Amniotic stem cell (primary cell): ENCODE results near the gene VRK1.

Source experiments
- DNase-seq: peaks from one replicate; lab custom pipeline; 2025; lab: John Stamatoyannopoulos, UW

VRK1 gene

DNA sequence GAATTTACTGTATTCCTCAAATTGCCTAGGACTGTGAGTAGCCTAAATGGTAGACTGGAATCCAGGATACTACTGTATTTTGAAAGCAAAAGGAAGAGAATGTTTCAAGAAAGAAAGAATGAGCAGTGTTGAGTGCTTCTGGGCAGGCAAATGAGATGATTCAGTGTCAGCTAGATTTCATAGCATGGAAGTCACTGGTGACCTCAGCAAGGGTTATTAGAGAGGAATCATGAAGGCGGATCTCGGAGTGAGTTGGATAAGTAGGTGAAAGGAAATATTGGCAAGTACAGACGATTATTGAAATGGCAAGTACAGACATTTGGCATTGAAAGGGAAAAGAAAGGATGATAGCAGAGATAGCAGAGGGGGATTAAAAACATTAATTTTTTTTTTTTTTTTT lies 27.1 kb downstream of the VRK1 start:
- DNase-seq = no peak

DNA sequence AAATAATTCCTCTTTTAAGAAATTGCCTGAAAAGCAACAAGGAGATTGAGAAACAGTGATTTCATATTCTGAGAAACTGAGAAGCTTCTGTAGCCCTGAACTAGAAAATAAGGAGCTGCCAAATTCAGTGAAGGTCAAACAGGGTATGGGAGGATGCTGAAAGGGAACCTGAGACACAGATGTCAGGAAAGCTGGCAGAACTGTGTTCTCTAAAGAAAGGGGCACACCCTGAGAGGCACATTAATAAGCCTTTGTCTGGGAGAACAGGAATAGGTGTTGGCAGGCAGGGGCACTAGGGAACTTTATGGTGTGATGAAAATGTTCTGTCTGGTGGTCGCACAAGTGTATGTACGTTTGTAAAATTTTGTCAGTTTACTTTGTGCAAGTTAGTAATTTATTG lies 29.6 kb downstream of the VRK1 start:
- DNase-seq = no peak

DNA sequence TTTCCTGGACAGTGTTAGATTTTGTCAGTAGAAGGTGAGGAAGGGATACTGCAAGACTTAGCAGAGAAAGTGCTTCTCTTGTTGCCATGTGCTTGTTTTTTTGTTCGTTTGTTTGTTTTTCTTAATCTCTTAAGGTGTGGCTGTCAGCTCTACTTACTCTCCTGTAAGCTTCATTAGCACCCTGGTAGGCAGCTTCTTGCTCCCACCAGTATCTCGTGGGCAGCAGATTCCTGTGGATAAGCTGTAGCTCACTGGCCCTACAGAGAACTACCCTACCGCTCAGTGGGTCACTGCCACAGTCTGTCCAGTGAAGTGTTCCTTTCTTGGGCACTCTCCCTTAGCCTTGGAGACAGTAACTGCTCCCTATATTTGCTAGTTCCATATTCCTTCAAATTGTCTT lies 30.1 kb downstream of the VRK1 start:
- DNase-seq = no peak

DNA sequence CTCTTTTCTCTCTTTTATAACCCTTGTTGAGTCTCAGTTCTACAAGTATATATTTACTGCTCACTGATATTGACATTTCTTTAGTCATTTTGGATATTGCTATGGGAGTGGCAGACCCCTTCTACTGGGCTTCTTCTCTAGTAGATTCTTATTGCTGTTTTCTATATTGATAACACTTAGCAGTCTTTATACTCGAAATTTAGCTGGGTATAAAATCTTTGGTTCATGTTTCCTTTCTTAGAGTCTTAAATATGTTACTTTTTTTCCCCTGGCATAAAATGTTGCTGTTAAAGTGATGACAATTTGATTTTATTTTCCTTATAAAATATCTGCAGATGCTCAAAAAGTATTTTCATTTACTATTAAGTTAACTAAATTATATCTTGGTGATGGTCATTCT lies 32.6 kb downstream of the VRK1 start:
- no peak for DNase-seq

DNA sequence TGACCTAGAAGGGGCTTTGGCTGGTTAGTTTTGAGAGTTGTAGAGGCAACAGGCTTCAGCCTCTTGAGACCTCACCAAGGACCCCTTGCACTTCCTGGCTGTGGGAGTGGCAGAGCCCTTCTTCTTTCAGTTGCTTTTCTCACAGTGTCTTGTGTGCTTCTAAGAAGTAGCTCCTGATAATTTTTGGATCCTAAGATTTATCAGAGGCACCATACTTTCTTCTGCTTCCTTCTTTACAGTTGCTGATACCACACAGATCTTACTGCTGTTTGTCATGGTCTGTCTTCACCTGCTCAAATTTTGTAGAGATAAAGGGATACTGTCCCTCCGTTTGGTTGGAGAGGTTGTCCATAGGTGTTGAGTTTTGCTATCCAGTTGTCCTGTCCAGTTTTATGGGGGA lies 33.8 kb downstream of the VRK1 start:
- no peak for DNase-seq

DNA sequence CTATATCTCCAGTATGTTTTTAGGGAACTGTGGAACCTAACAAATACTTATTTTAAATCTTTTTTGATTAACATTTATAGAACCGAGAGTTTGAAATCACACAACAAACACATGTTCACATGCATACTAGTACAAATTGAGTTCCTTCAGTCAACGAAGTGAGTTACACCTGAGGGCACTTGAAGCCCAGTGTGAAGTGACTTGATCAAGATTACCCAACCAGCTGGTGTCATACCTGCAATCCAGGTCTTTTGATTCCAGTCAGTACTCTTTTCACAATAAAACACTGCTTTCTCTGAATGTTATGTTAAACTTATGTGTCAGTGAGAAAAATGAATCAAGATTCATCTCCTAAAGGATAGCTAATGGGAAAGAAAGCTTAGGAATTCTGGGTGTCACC lies 35.2 kb downstream of the VRK1 start:
- DNase-seq = no peak

DNA sequence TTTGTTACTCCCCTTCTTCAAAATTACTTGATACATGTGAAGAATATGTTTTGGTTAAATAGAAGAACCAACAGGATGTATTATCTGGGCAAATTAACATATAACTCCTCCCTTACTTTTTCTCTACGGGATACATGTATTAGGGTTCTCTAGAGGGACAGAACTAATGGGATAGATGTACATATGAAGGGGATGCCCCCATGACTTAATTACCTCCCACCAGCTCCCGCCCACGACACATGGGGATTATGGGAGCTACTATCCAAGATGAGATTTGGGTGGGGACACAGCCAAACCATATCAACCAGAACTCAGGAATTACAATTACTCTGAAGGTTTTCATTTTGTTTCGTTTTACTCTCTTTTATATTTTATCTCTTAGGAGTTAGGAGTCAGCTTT lies 41.3 kb downstream of the VRK1 start:
- DNase-seq = no peak

DNA sequence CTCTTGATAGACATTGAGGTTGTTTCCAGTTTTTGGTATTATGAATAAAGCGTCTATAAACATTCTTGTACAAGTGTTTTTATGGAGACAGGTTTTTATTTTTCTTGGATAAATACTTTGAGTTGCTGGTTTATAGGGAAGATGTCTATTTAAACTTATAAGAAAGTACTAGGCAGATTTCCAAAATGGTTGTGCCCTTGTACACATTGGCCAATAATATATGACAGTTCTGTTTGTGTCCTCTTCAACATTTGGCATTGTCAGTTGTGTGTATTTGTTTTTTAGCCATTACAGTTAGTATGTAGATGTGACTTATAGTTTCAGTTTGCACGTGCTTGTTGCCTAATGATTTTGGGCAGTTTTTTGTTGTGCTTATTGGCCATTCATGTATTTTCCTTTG lies 42.1 kb downstream of the VRK1 start:
- no peak for DNase-seq

DNA sequence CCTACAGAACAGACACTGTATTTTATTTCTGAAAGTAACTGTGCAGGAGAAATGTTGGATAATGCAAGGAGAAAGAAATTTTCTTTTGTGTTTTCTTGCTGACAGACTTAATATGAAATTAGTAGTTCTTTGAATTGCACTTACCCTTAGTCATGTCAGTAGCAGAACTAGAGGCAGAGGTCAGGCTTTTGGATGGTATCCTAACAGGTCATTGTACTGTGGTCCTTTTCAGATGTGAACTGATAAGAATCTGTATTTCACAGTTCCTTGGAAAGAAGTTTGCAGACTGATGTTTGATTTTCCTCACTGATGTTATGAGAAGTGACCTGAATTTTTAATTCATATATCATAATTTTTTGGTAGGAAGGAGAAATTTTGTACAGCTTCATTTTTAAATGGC lies 46.0 kb downstream of the VRK1 start:
- no peak for DNase-seq

DNA sequence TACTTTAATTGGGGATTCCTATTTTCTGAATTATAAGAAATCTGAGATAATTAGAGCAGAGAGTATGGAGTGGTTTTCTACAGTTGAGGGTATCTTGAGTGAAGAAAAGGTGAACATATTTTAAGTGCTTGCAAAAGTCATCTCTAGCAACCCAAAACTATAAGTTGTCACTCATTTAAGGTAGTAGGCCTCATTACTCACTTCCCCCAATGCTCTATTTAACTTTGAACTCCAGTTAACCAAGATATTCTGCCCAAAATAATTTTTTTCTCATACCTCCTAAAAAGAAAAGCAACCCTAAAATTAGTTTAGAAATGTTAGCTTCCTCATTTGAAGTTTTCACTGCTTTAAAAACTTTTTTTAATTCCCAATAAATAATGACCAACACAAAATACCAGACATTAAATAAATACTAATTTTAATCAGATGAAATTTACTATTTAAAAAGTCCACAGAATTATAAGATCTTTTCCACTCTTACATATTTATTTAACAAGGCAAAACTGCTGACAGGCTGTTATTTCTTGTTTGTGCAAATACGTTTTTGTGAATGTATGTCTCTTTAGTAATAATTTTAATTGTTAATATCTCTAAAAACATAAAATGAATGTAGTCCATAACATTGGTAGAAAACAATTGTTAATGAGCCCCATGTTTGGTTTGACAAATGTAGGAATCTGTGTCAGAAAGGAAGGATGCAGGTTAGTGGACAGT lies 47.8 kb downstream of the VRK1 start:
- DNase-seq = no peak

DNA sequence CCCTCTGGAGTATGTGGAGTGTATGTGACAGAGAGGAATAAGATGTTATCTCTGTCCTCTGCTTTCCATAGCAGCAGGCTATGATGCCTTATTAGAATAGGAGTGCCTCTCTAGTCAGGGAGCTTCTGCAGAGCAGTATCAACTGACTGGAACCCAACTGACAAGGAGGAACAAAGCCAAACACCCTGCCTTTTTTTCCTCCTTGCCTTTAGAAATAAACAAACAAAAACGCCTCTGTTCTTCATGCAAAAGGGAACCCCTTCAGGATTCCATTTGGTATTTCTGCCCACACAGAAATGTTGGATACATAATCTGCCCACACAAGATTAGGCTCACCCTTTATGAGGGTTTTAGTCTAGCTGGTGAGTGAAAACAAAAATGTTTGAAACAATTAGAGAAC lies 50.3 kb downstream of the VRK1 start:
- DNase-seq = no peak

DNA sequence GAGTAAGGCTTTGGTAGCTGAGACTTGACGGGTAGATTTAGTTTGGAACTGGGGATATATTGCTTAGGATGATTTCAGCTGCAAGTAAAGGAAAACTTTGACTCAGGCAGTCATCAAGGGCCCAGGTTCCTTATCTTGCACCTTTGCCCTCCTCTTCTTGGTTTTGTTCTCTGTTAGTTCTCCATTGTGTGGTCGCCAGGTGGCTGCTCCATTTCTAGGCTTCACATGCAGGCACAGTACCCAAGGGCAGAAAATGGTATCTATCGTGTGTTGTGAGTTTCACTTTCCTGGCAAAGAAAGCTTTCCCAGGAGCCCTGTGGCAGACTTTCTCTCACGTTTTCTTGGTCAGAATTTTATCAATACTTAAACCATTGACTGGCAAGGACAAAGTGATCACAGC lies 50.8 kb downstream of the VRK1 start:
- DNase-seq = no peak

DNA sequence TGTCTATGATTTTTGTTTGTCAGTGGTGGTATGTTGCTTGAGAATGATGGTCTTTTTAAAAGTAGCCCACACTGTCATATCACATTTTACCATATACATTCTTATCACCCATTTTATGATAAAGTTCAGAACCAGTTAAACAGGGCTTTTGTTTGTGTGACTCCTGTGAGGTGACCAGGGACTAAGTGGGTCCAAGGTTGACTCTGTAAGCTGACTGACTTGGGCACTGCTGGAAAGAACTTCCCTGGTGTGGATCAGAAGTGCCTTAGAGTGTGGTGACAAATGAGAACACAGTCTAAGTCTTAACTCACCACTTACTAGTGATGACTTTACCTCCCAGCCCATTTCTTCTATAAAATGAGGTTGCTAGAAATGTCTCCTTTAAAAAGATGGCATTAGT lies 52.6 kb downstream of the VRK1 start:
- DNase-seq = no peak

DNA sequence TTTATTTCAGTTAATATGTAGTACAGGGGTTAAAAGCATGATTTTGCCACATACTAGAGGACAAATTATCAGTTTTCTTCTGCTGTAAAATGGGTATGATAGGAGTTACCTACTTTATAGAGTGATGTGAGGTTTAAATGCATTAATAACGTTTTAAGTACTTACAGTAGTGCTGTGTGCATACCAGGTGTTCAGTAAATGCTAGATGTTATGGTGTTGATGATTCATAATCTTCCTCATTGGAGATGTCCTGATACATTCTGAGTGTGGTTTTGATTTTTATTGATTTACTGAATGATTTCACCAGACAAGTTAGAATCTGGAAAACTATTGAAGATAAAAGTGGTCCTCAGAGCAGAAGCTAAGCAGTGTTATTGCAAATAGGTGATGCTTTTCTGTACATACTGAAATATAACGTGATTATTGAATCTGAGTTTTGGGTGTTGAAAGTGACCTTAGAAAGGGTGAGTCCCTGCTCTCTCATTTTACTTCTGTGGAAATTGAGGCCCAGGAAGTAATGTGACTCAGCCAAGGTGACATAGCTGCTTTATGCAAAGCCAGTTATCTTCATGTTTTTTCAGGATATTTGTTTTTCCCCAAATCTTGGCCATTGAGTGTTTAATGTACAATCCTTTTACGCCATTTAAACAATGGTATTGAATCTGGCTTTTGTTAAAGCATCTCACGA lies 54.7 kb downstream of the VRK1 start:
- DNase-seq = no peak

DNA sequence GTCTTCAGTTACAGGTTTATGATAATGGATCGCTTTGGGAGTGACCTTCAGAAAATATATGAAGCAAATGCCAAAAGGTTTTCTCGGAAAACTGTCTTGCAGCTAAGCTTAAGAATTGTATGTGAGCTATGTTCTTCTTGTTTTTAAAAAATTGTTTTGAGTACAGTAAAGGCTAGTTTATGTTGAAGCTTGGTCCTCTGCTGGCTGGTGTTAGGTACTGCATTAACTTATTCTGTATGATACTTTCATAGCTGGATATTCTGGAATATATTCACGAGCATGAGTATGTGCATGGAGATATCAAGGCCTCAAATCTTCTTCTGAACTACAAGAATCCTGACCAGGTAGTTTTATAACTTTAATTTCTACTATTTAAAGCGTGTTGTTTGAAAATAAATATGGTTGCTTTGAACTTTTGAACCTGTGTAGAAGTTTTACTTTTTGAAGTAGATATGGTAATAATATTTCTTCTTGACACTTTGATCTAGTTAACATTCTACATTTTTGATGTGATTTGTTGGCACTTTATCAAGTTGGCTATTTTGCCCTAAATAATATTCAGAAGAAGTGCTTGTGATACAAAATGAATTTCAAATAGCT lies 55.7 kb downstream of the VRK1 start:
- DNase-seq = peak; percentile 24

DNA sequence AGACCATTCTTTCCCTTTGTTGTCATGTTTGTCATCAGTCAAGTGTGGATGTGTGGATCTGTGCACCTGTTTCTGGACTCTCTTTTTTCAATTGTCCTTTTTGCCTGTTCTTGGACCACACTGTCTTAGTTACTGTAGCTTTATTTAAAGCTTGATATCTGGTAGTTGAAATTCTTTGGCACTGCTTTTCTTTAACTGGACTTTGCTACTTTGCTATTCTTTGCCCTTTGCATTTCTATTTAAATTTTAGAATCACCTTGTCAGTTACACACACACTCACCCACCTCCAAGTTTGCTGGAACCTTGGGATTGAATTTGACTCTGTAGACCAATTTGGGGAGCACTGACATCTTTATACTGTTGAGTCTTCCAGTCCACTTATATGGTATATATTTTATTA lies 61.5 kb downstream of the VRK1 start:
- DNase-seq = no peak

DNA sequence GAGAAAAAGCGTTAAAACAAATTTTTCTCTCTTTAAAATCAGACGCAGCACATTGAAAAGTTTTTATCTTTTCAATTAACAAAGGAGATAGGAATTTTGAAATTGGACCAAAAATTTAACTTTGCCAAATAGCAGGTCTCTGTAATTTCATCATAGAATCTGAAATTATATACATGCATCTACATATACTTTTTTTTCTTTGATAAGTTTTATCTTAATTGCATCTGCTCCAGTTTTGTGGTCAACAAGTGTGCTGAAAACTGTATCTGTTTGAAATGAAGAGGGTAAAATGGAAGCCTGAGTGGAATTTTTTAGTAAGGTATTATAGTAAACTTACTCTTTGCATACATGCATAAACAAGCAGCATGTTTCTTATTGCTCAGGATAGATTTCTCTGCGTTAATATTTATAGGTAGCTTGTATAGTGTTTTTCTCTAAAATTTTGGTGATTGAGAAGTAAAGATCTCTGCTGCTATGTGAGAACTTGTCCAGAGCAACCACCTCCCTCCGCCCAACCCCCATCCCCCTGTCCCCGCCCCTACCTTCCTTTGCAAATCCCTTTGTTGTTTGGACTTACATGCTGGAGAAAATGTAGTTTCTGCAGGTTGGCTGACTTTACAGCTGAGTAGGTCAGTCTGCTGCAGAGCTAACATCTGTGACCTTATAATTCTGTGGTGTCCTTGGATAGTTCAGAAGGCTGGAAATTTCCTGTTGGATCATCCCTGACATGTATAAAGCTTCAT lies 64.6 kb downstream of the VRK1 start:
- DNase-seq = no peak

DNA sequence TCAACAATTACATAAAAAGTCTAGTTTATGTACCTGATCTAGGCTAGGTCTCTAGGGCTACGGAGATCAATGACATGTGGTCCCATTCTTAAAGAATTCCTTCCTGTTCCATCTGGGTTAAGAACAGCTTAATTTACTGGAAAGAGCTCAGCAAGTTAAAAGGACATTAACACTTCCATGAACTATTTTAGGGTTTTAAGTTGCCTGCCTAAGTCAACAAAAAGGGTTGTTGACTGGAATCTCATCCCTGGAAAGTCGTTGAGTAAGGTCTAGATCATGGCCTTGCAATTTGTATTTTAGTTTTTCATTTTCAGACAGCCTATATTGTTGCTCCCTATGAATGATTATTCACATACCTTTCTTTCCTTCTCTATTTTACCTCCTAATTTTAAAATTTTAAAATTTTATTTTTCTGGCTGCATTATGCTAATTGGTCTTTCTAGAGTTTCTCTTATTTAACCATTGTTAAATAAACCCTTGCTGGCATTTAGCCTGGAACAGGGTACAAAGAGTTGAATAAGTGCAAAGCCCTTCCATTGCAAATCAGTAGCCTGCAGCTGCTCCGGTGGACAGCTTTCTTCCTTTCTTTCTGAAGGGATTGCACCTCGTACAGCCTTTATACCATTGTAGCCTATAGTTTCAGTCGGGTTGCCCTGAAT lies 66.3 kb downstream of the VRK1 start:
- DNase-seq = no peak

DNA sequence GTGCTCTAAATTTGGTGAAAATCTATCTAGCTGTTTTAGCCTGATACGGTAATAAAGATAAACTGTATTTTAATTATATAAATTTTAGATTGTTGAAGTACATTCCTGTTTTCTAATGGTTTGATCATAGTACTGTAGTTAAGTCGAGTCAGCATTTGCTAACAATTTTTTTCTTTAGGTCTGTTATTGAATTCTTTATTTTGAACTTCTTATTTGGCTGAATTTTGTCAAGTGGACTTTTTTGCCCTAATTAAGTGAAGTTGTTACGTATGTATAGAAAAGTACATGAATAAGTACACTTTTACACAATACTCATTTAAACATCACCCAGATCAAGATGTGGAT lies 66.8 kb downstream of the VRK1 start:
- no peak for DNase-seq

DNA sequence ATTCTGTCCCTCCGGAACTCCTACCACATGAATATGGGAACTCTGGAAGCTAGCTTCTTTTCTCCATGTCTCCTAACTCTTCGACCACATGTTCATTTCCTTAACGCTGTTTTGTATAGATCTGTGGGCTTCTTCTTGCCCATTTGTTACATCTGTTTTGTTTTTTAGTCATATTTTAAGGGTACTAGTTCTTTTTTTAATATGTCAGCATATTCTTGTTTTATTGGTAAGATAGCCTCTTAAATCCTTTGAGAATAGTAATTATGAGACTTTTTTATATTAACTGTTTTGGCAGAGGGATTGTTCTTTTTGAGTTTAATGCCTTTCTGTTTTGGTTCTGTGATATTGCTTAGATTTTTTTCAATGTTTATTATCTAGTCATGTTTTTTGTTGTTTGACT lies 70.5 kb downstream of the VRK1 start:
- no peak for DNase-seq

DNA sequence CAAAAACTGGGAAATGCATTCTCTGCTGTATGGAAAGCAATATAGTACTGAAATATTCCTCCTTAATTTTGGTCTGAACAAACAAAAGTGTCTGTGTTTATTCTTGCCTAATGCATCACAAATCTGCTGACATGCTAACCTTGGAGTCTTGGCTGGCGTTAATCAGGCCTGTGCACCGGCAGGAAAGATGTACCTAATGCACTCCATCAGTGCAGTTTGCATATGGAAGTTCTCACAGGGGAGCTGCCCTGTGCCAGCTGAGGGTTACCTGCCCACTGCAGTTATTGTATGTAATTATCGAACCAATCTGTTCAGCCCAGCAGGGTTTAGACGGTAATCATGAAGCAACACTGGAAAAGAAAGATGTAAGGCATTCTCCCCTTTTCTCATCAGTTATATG lies 76.9 kb downstream of the VRK1 start:
- DNase-seq = no peak

DNA sequence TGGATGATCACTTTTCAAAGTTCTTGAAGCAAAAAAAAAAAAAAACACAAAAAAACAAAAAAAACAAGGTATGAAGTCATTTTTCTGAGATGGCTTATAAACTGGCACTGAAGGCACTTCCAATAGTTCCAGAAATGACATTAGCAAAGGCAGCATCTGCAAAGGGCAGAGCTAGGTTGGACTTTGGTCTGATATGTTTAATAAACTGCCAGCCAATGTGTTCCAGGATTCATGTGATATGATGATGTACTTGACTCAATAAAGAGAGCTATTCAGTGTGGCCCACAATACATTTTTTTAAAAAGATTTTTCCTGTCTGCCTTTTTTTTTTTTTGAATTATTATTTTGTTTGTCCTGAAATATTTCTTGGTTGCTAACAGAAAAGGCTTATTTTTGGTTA lies 79.6 kb downstream of the VRK1 start:
- no peak for DNase-seq

DNA sequence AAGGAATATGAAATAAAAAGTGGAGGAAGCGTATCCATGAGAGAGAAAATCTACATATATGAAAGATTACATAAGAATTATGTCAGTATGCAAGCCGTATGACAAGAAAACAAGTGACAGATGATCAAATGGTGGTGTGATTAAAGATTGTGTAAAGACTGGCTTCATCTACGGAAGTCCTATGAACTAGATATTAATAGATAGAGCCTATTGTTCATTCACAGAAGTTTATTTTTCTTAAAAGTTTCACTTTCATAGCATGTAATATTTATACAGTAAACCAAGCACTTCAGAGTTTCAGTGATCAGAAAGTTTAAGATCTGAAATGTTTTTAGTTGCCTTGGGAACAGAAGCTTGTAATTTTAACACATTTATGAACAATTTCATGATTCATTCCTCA lies 84.5 kb downstream of the VRK1 start:
- DNase-seq = no peak
